GM06990 (cell line): ENCODE measurements around the gene HCFC1.
A peak's percentile ranks its signal among the peaks of the same experiment; 100 is the strongest.

Experiments
- DNase-seq: peaks from one replicate; pipeline ENCODE4 v3.0.0-alpha.2; 2011; ENCODE audit not compliant: insufficient read length; ENCODE audit errors: extremely low read depth
- H3K27me3 ChIP-seq: replicated peaks from 2 replicates; pipeline ENCODE4 v1.6.0; 2011; ENCODE audit warnings: low read length; ENCODE audit not compliant: control insufficient read depth, insufficient read depth
- H3K36me3 ChIP-seq: 2 replicates; pipeline ENCODE4 v1.5.1; 2011; ENCODE audit warnings: low read length; ENCODE audit not compliant: control insufficient read depth, insufficient read depth
- H3K4me3 ChIP-seq: replicated peaks from 2 replicates; pipeline ENCODE4 v1.5.1; 2011; ENCODE audit warnings: low read depth, mild to moderate bottlenecking, control low read depth, low read length
- TF ChIP-seq, protein P1 (sequence below): IDR thresholded peaks from 2 replicates; pipeline ENCODE4 v1.5.1; 2011; ENCODE audit warnings: low read length, control low read depth, mild to moderate bottlenecking, inconsistent platforms; ENCODE audit not compliant: insufficient read depth, poor library complexity, severe bottlenecking

Gene HCFC1

GRCh38 chrX:154008521-154008920, 36.9 kb upstream of the HCFC1 start:
- H3K36me3 ChIP-seq = peaks cover 4% of the 10 kb centered on the region
- H3K4me3 ChIP-seq = no peak overlapping the region
- TF ChIP-seq, protein P1, sequence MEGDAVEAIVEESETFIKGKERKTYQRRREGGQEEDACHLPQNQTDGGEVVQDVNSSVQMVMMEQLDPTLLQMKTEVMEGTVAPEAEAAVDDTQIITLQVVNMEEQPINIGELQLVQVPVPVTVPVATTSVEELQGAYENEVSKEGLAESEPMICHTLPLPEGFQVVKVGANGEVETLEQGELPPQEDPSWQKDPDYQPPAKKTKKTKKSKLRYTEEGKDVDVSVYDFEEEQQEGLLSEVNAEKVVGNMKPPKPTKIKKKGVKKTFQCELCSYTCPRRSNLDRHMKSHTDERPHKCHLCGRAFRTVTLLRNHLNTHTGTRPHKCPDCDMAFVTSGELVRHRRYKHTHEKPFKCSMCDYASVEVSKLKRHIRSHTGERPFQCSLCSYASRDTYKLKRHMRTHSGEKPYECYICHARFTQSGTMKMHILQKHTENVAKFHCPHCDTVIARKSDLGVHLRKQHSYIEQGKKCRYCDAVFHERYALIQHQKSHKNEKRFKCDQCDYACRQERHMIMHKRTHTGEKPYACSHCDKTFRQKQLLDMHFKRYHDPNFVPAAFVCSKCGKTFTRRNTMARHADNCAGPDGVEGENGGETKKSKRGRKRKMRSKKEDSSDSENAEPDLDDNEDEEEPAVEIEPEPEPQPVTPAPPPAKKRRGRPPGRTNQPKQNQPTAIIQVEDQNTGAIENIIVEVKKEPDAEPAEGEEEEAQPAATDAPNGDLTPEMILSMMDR = no peak
- DNase-seq = no peak
- no peaks in the 10 kb centered on the region for H3K27me3 ChIP-seq

GRCh38 chrX:154006947-154007346, 35.3 kb upstream of the HCFC1 start:
- no peaks in the 10 kb centered on the region for H3K27me3 ChIP-seq
- peaks cover 2% of the 10 kb centered on the region; the same call in 1 of the 2 replicates for H3K36me3 ChIP-seq
- no peak overlapping the region for H3K4me3 ChIP-seq
- no peak for DNase-seq
- TF ChIP-seq, protein P1 = no peak

DNA sequence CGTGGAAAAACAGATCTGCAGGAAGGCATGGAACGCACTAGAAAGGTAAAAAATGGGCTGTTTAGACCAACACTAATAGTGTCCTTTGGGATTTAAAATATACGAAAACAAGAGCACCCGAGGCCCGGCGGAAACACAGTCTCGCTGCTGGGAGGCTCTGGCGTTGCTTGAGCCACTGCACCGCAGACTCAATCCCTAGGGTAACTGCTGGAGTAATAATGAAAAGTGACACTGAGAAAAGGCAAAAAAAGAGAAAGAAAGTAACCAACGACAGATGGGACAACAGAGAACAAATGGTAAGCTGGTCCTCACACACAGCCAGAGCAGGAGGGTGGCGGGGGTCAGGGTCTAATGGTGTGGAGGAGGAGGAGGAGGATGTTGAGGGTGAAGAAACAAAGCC, 32.7 kb upstream of the HCFC1 start:
- no peaks in the 10 kb centered on the region for H3K27me3 ChIP-seq
- TF ChIP-seq, protein P1 = no peak
- no peak for DNase-seq
- H3K36me3 ChIP-seq = no peaks in the 10 kb centered on the region
- no peak overlapping the region for H3K4me3 ChIP-seq

DNA sequence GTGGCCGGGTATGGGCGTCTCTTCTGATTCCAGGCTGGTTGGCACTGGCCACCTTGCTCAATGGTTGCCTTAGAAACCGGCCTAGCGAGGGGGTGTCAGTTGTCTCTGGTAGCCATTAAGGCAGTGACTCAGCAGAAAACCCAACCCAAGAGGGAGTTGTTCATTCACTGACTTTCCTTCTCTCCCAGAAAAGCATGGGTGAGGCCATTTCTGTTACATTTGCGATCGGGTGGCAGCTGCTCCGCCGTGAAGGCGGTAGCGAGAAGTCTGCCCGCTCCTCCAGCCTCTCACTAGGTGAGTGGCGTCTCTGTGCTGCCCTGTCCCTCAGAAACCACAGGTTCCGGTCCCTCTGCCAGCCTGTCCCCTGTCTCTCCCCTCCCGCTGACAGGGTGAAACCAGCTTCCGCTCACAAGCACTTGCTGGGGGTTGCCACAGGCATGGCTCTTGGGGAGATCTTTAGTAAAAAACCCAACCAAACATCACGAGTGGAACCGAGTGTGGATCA, 30.6 kb upstream of the HCFC1 start:
- peak; percentile 72 for DNase-seq
- Histone ChIP-seq H3K27me3 (no peaks in the 10 kb centered on the region), H3K36me3 (no peaks in the 10 kb centered on the region), H3K4me3 (no peak overlapping the region; the same call in 1 of the 2 replicates)
- TF ChIP-seq, protein P1 = no peak

DNA sequence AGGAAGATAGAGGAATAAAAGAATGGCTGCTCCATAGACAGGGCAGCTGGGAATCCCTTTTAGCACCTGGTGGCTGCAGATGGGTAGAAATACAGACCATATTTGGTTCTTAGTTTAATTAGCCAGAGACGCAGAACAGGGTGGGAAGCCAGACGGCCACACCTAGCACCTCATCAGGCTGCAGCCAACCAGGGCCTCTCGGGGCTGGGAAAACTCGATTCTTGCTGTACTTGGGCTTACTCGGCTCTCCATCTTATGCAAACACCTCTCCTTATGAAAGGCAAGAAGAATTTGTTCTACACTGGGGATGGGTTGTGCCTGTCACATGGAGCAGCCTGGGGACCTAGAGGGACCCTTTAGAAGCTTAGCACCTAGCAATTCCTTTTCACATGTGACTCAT, 28.4 kb upstream of the HCFC1 start:
- H3K4me3 ChIP-seq = no peak overlapping the region
- TF ChIP-seq, protein P1 = no peak
- no peak for DNase-seq
- H3K27me3 ChIP-seq = no peaks in the 10 kb centered on the region
- H3K36me3 ChIP-seq = no peaks in the 10 kb centered on the region
